GM18951 (cell line): Measurements from ENCODE around the gene EPHB1.

Experiments
- POLR2A ChIP-seq: IDR thresholded peaks from 4 replicates; pipeline ENCODE4 v1.6.1; 2011; ENCODE audit warnings: mild to moderate bottlenecking; ENCODE audit not compliant: insufficient read length, insufficient read depth; ENCODE audit errors: extremely low read depth
- in situ Hi-C: fragments of 300-500 bp; cut with MboI; formaldehyde crosslinking; loops from one replicate; pipeline ENCODE4 v1.12.0; 2022; ENCODE audit warnings: low sequenced_read_pairs, mixed read lengths, inconsistent platforms; ENCODE audit not compliant: unreplicated experiment

EPHB1 gene

DNA sequence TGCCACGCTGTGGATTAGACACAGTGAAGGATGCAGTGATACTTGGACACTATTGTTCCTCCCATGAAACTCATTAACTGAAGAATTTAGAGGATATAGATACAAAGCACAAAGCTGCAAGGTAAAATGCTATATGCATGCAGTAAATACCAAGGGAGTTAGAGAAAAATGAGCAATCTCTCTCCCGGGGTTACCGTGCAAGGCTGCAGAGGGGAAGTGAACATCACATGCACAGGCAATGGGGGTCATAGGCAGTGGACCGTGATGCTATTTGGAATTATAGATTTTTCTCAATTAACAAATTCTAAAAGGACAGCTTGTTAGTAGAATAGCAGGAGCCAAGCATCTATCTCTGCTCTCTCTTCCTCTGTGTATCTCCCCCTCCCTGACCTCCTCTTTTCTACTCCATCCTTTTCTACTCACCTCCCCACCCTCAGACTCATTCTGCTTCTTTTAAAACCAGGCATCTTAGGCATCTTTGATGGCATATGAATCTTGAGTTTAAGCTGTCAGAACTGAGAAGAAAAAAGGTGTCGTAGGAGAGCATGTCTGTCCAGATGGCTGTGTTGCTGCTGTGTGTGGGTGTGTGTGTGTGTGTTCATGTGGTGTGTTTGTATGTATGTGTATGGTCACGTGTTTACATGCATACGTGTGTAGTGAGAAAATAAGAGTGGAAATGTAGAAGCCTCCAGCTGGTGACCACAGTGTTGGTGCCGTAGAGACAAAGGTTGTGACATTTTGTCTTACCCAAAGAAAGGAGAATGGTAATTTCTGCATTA lies 339.0 kb downstream of the EPHB1 start:
- in situ Hi-C loops, result no loop called here
- no peak for TF ChIP-seq POLR2A

DNA sequence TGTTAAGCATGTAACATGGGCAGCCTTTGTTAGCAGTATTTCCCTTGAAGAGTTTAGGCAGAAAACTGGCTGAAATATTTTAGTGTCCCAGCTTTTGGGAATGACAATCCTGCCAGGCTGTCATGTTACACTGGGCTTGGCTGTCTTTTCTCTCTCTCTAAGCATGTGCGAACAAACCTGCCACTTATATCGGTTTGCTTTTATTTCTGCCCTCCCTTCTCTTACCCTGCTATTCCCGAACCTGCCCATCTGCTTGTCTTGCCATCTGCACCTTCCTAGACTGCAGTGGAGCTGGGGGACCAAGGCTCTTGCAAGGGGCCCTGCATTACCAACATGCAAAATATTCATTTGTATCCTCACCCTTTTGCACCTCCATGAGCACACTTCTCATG lies 339.6 kb downstream of the EPHB1 start:
- TF ChIP-seq POLR2A, result no peak
- in situ Hi-C loops, result no loop called here

DNA sequence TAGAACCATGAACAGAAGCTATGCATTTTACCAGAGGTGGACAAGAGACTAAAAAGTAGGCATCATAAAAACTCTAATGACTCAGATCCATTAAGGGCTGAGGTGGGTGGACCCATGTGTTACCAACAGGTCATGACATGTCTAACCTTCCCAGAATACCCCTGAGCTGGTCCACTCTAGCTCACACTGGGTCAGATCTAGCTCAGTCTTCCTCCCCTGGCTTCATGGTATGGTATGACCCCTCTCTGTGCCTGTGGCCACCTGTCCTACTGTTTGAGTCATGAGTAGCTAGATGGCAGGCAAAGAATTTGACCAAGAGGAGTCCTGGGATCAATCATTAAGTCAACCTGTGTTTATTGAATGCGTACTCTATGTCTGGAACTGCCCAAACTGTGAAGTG lies 340.4 kb downstream of the EPHB1 start:
- no peak for TF ChIP-seq POLR2A
- in situ Hi-C loops, result no loop called here

DNA sequence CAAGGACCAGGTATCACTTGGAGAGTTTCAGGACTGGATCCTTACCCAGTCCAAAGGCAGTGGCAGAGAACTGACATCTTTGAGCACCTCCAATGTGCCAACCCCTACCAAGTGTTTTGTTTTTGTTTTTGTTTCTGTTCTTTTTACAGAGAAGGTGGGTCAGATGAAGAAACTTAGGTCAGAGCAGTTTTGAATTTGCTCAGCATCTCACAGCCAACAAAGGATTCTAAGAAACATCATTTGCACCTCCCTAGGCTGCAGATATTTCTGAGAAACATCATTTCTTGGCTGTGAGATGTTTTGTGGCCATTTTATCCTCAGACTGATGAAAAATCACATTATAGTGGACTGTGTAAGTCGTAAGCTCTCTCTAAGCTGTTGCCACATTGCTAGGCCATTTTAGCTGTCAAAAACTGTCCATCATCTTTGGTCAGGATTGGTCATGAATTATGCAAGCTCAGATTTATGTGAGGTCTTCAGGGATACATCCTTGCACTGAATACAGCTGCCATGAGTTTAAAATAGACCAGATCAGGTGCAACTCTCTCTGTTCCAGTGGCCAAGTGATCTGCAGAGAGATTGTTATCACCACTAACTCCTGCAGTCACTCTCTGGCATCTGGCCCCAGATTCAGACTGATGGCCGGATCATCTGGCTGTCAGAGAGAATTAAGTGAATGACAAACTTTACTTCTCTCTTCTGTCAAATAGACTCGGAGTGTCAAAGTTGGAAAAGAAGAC lies 341.5 kb downstream of the EPHB1 start:
- in situ Hi-C loops, result no loop called here
- no peak for TF ChIP-seq POLR2A

DNA sequence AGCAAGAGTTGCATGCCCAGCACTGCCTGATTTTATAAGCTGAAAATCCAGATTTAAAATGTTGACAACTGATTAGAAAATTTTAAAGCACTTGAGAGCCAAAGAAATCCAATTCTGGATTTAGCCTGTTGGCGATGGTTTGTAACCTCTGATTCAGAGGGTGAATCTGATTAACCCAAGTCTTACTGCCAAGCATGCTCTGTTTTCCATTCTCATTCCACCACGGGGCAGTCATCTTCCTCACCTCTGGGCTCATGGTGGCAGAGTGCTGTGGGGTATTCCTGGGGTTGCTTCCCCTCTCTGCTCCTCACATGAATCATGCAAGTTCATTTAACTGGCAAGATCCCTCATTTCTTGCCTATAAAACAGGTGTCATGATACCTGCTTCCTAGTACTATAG lies 342.2 kb downstream of the EPHB1 start:
- no peak for TF ChIP-seq POLR2A
- in situ Hi-C loops, result no loop called here

DNA sequence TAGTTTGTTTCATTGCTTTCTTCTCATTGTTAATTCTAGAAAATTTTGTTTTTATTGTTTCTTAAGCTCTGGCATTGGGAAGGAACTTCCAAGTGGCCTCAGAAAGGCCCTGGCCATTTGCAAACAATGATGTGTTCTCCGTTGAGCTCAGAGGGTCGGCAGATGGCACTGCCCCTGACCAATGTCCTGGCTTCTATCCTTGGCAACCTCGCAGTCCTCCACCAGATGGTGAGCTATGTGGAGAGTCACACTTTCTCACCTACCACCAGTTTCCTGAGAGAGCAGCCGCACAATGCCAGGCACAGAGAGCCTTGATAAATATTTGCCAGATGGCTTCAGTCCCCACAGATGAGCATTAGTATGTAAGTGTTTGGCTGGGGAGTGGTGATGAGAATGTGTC lies 343.7 kb downstream of the EPHB1 start:
- in situ Hi-C loops, result no loop called here

DNA sequence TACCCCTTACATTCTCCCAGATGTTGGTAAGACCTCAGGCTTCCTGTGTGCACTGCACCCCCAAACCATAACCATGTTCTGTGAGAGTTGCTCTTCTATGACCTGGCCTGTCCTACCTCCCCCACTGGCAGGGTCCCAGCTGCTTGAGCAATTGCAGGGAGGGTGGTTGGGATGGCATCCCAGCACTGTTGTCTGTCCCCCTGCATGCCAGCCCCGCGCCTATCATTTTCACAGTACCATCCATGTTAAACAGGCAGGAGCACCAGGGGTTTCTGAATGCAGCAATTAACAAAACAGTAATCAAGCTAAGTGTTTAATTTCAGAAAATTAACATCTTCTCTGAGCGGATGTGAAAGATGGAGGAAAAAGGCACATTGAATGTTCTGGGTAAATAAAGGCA lies 345.5 kb downstream of the EPHB1 start:
- TF ChIP-seq POLR2A, result no peak

More for the DNA sequence above, 343.7 kb downstream of the EPHB1 start:
- TF ChIP-seq POLR2A, result no peak

DNA sequence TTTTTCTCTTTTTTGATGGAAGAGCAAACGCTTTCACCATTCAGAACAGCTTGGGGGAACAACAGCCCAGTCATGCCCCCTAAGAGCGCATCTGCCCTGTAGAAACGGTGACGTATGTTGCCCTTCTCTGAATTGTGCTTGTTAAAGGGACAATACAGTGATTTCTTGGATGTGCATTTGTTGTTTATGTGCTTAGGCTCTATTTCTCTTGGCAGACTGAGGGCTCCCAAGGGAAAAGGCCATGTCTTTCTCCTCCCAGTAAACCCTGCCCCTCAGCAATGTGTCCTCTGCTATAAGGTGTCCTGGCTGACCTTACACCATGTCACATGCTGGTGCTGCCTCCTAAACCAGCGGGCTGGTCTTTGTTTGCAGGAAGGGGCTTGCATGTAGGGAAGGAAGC lies 346.1 kb downstream of the EPHB1 start:
- no peak for TF ChIP-seq POLR2A
- in situ Hi-C loops, result no loop called here

More for the DNA sequence above, 345.5 kb downstream of the EPHB1 start:
- in situ Hi-C loops, result no loop called here

DNA sequence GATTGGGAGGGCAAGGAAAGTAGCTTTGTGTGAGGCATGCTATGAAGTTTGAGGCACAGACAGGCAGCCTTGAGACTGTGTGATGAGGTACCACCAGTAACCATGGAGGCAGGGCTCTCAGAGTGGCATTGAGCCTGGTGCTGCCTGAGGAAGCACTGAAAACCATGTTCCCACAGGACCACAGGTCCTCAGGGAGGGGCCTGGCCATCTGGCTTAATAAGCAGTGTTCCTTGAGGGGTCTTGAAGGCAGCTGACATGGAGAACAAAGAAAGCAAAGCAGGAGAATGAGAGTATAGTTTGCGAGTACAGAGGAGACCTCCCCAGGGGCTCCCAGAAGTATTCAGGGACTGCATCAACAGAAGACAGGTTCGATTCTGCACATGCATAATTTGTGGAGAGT lies 346.6 kb downstream of the EPHB1 start:
- in situ Hi-C loops, result no loop called here
- TF ChIP-seq POLR2A, result no peak

DNA sequence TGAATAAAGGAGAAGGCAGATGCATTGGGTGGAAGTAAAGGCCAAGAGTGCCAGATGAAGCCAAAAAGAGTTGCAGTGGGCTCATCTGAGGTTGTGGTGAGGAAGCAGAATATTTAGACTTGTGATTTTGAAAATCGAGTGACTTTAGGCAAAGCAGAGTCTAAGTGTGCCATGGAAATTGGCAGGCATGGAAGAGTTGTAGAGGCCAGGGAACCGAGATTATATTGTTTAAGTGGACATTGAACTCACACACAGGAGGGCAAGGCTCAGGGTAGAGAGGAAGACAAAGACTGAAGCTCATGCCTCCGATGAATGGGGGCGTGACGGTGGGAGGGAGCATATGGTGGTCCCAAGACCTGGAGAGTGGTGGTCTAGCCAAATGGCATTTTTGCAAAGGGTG lies 347.5 kb downstream of the EPHB1 start:
- in situ Hi-C loops, result no loop called here
- no peak for TF ChIP-seq POLR2A

DNA sequence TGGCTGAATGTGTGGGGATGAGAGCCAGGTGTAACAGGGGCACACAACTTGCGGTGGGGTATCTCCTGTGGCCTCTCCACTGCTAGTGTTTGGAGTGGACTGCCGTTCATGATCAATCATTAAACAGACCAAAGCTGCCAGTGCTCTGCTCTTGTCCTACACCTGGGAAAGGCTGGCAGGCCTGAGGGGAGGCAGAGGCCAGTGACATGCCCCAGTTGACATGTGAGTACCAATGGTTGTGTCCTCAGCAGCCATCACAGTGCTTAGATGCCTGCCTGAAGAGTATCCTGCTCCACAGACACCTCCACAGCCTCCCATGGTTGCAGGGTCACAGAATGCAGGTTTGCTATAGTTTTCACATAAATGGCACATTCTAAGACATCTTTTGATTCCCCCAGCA lies 348.4 kb downstream of the EPHB1 start:
- TF ChIP-seq POLR2A, result no peak
- in situ Hi-C loops, result no loop called here

DNA sequence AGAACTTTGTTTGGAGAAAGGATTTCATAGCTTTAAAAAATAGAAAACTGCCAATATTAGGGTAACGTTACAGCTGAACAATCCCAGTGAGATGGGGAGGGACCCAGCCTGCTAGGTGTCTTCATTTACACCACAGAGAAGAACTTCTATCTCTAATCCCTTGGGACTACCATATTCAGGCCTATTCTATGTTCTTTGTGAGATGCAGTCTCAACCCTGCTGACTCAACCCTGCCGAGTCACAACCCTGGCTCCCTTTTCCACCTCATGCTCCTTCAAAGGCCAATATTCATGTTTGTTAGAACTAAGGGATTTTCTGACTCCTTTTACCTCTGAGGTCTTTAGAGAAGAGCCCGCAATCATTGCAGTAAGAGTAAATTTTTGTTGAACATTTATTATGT lies 350.5 kb downstream of the EPHB1 start:
- in situ Hi-C loops, result no loop called here
- no peak for TF ChIP-seq POLR2A

DNA sequence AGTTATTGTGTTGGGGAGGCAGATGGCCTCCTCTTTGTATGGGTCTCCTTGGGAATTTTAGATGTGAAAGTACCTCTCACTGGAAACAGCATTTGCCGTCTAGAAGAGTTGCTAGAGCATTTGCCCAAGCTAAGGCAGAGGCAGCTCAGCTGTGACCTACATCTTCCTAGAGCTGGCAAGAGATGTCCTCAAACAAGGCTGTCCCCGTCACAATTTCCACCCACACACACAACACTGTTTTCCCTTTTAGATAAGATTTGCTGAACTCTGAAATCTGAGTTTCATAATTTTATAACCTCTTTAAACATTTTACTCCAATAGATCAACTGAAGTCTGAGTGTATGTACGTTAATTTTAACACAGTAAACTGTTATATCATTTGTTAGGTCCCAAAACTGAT lies 352.6 kb downstream of the EPHB1 start:
- TF ChIP-seq POLR2A, result no peak
- in situ Hi-C loops, result no loop called here

DNA sequence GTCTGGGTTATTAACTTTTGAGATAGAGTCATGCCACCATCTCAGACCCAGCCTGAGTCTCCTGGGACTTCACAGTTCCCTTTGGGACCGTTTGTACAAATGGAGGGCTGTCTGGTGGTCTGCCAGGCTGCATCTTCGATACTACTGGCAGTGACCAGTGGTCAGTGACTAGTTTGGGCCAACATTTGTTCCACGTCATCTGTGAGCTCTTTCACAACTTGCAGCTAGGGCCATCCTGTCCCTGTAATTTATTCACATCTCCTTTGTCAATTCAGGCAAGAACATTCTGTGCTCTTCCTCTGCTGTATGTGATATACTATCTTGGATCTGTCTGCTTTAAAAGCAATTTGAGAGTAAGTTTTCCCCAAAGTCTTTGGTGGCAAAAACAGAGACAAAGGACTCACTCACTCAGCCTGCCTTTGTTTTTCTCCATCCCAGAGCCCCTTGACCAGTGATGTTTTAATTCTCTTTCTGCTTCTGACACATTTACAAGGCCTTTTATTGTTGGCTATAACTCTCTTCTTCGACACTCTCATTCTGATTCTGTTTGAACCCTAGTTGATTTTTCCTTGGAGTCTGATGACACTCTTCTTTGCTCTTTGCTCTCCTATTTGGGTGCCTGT lies 353.4 kb downstream of the EPHB1 start:
- in situ Hi-C loops, result no loop called here

More for the DNA sequence above, 353.4 kb downstream of the EPHB1 start:
- TF ChIP-seq POLR2A, result no peak
